Skeletal muscle satellite cell (primary cell): ENCODE data around the gene YPEL2.

Experiments
- H3K27me3 ChIP-seq: 2 replicates; pipeline ENCODE4 v1.7.0; 2013; ENCODE audit warnings: low read length; ENCODE audit not compliant: control insufficient read depth, insufficient read depth
- H3K36me3 ChIP-seq: 2 replicates; pipeline ENCODE4 v1.7.0; 2013; ENCODE audit warnings: mild to moderate bottlenecking, control low read depth, low read length; ENCODE audit not compliant: insufficient read depth
- H3K4me1 ChIP-seq: 2 replicates; pipeline ENCODE4 v1.7.0; 2013; ENCODE audit warnings: low read length; ENCODE audit not compliant: control insufficient read depth, insufficient read depth
- H3K4me2 ChIP-seq: 2 replicates; pipeline ENCODE4 v1.7.0; 2013; ENCODE audit warnings: mild to moderate bottlenecking, low read length
- H3K4me3 ChIP-seq: 2 replicates; pipeline ENCODE4 v1.7.0; 2013; ENCODE audit warnings: low read length
- H3K9ac ChIP-seq: 2 replicates; pipeline ENCODE4 v1.7.0; 2013; ENCODE audit warnings: mild to moderate bottlenecking, low read depth, low read length, moderate library complexity
- H3K9me3 ChIP-seq: replicated peaks from 2 replicates; pipeline ENCODE4 v1.7.0; 2013; ENCODE audit warnings: mild to moderate bottlenecking, control low read depth, low read length

Gene YPEL2

DNA sequence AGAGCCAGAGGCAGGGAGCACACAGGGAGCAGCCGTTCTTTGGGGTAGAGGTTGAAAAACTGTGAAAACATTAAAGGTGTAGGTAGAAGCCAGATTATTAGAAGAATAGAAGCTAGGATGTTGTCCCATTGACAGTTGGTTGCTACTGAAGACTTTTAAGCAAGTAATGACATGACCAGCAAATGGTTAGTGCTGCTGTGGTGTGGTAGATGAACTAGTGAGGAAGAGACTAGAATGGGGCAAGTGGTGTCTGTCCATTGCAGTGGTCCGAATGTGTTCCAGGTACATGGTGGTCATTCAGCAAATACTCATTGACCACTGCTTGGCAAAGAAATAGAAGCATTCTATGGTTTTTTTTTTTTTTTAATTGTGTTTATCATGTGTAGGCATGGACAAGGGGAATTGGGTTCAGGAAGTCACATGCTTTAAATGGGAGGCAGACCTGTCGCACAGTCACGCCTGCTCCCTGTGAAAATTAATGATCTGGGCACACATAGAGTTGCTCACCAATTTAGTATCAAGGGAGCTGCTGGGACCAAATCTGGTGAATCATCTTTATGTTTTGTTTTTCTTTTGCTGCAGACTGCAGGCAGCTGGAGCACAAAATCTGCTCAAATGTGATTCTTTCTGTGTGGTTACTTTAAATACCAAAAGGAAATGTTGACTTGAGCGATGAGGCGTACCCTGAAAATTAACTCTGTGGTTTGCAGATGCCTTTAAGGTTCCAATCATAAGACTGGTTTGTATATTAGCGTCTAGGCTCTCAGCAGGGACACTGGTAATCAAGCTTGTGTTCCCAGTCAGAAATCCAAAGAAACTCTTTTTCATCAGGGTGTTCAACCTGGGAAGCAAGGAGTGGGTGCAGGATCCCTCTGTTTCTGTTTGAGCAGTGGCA lies 30.7 kb downstream of the YPEL2 start:
- Histone ChIP-seq H3K27me3 (no peaks in the 10 kb centered on the region), H3K9ac (peak overlapping the region; percentile 3), H3K4me3 (peak overlapping the region; percentile 33), H3K4me1 (peaks cover 48% of the 10 kb centered on the region), H3K36me3 (no peaks in the 10 kb centered on the region), H3K9me3 (no peaks in the 10 kb centered on the region), H3K4me2 (peak overlapping the region; percentile 71)

DNA sequence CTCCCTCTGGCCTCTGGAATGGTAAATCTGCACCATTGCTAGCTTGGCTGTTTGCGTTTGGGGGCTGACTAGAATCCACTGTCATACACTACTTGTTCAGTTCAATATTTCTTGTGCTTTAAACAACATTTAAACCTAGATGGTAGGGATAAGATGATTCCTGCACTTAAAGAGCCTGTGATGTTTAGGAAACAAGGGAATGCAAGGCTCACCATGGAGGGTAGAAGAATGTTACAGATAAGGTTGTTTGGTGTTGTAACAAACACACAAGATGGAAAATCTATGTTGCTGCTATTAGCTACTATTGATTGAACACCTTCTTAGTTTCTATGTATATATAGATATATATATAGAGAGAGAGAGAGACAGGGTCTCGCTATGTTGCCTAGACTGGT lies 31.4 kb downstream of the YPEL2 start:
- Histone ChIP-seq H3K4me1 (peaks cover 46% of the 10 kb centered on the region), H3K9ac (peak overlapping the region; percentile 3), H3K4me3 (peak overlapping the region; percentile 33), H3K9me3 (no peaks in the 10 kb centered on the region), H3K36me3 (no peaks in the 10 kb centered on the region), H3K27me3 (no peaks in the 10 kb centered on the region), H3K4me2 (peak overlapping the region; percentile 71)

DNA sequence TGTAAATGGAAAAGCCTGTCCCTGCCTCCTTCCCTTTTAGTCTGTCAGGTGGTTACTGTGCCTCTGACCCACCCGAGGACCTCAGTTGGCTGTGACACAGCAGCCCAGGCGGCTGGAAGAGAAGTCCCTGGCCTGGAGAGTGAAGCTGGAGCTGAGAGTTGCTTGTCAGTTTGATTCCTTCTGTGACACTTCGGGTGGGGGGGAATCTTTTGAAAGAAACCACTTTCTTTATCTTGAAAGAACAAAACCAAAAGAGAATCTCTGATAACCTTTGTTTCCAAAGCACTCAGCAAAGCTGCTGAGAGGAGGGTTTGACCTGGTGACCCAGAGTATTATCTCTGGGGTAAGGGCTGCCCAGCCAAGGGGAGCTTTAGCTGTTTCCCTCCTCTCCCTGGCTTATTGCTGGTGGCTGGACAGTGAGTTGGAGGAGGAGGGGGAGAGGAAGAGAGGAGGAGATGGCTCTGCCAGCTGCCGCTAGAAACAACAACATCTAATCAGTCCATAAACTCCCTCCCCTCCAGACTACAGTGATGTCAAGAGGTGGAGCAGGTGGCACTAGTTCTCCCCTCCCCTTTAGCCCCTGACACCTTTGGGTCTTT lies 34.0 kb downstream of the YPEL2 start:
- H3K9ac ChIP-seq, result no peak overlapping the region
- H3K4me1 ChIP-seq, result peaks cover 39% of the 10 kb centered on the region
- H3K9me3 ChIP-seq, result no peaks in the 10 kb centered on the region
- no peaks in the 10 kb centered on the region for H3K27me3 ChIP-seq
- no peak overlapping the region for H3K4me3 ChIP-seq
- no peak overlapping the region for H3K4me2 ChIP-seq
- H3K36me3 ChIP-seq, result no peaks in the 10 kb centered on the region

DNA sequence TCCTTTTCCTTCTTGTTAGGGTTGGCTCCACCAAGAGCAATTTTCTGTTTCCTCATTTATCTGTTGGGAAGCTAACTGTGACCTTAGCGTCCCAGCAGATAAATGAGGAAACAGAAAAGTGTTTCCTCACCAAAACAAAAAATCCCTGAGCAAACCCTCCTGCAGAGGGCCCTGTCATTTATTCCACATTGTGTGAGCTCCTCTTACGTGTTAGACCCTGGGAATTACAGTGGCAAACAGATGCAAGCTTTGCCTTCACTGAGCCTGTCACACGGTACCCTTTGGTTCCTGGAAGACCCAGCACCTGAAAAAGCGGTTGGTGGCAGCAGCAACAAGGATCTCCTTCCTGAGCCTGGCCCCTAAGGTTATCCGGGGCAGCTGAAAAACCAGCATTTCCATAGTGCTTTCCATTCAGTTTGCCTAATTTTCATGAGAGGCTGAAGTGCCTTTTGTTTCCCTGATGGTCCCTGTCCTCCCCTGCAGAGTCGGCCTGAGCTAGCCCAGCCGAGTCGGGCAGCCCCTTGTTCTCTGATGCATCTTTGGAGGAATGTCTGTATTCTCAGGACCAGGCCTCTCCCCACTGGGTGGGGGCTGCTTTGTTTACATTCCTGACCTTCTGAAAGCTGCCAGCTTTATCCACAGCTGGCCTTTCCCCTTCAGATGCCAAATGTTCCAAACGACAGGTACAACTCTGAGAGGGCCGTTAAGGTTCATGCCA lies 34.7 kb downstream of the YPEL2 start:
- H3K36me3 ChIP-seq, result no peaks in the 10 kb centered on the region
- no peak overlapping the region for H3K9ac ChIP-seq
- H3K4me2 ChIP-seq, result no peak overlapping the region
- H3K9me3 ChIP-seq, result no peaks in the 10 kb centered on the region
- no peaks in the 10 kb centered on the region for H3K27me3 ChIP-seq
- H3K4me1 ChIP-seq, result peaks cover 39% of the 10 kb centered on the region
- H3K4me3 ChIP-seq, result no peak overlapping the region

DNA sequence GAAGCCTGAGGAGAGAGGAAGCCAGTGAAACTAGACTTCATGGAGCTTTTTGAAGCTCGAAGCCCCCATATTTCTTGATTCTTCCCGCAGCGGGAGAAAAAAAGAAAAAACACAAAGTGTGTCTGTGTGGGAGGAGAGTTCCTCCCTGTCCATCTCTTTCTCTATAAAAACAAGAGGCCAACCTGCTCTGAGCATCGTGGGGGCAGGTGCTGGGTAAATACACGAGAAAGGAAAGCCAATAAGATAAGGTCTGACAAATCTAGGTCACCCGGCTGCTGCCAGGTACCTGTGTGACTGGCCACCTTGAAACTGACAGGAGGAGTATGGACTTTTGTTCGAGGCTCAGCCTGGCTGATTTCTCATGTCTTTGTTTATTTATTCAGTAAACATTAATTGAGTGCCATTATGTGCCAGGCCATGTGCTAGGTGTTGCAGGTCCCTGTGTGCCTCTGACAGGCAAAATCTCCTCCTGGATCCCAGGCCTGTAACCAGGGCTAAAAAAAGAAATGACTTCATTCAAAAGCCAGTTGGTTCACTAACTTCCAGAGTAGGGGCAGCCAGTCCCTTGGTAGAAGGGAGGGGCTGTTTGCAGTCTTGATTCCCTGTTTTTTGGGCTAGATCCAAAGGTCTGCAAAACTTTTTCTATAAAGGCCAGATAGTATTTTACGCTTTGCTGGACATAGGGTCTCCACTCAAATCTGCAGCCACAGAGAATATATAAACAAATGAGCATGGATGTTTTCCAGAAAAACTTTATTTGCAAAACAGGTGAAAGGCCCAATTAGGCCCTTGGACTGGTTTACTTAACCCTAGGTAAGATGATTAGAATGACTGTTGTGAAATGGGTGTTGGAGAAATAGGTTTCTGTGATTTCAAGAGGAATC lies 35.6 kb downstream of the YPEL2 start:
- no peaks in the 10 kb centered on the region for H3K9me3 ChIP-seq
- no peak overlapping the region for H3K4me3 ChIP-seq
- no peak overlapping the region for H3K9ac ChIP-seq
- no peaks in the 10 kb centered on the region for H3K27me3 ChIP-seq
- H3K4me1 ChIP-seq, result peaks cover 39% of the 10 kb centered on the region
- H3K36me3 ChIP-seq, result no peaks in the 10 kb centered on the region
- no peak overlapping the region for H3K4me2 ChIP-seq

DNA sequence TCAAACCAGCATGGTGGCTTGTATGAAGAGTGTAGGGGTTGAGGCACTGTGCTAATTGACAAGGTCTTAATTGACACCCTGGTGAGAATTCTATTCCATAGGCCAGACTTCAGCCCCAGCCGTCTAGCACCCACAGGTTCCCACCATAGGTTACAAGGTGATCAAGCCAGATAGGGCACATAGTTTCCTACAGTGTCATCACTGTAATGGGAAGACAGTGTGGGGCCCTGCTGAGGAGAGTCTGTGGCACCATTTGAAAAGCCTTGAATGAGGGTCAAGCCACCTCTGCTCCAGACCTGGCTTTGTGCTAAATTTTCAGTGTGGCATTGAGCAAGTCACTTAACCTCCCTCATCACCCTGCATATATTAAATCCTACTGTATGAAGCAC lies 36.2 kb downstream of the YPEL2 start:
- no peaks in the 10 kb centered on the region for H3K36me3 ChIP-seq
- no peaks in the 10 kb centered on the region for H3K27me3 ChIP-seq
- H3K4me1 ChIP-seq, result peaks cover 40% of the 10 kb centered on the region
- H3K9me3 ChIP-seq, result no peaks in the 10 kb centered on the region
- no peak overlapping the region for H3K9ac ChIP-seq
- no peak overlapping the region for H3K4me2 ChIP-seq
- no peak overlapping the region for H3K4me3 ChIP-seq

DNA sequence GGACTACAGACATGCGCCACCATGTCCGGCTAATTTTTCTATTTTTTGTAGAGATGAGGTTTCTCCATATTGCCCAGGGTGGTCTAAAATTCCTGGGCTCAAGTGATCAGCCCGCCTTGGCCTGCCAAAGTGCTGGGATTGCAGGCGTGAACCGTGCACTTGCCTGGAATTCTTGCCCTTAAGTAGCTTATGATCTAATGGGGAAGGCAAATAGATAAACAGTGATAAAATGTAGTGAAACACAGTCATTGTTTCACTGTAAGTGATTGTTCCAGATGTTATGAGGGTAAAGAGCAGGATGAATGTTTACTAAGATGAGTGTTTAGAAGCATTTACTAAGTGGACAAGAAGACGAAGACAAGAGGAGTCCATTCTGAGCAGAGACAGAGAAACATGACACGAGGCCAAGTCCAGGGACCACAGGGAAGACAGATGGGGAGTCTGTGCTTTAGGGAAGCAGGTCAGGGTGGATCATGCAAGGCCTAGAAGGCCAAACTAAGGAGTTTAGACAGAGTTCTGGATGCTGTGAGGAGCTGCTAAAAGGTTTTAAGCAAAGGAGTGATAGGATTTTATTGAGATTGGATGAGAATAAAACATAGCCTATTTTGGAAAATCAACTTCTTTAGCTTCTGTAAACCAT lies 36.9 kb downstream of the YPEL2 start:
- Histone ChIP-seq H3K9ac (no peak overlapping the region), H3K9me3 (no peaks in the 10 kb centered on the region)

DNA sequence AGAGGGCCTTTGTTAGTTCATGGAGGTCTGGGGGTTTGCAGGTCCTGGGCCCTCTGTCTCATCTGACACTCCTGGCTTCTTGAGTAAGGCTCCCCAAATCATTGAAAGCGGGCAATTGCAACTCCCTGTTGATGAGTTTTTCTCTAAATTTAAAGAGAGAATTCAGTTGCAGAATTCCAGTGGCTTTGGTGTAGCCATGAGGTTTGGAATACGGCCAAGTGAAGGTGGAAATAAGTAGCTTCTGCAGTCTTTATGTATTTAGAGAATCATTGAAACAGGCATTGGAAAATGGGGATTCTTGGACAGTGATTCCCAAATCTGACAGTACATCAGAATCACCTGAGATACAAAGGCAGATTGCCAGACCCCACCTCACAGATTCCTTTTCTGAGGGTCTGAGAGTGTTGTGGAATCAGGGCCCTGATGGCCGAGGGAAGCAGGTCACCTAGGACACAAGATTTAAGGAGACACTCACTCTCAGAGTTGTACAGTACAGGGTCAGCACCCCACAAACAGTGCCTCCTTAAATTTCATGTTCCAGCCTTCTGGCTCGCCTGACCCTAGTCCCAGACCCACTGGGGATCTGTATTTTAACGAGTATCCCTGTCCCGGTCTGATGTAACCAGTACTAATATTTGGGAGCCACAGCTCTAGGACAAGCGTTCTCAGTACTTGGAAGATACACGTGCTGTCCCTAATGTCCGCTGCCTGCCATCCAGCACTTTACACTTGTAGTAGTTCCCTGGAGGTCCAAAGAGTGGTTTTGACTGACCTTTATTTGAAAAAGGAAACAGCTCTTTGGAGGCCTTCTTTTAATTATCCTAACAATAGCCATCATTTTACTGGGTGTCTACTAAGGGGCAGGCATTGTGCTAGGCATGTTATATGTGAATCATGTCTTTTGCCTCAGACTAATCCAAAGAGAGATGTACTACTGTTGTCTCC lies 37.8 kb downstream of the YPEL2 start:
- Histone ChIP-seq H3K9me3 (no peaks in the 10 kb centered on the region), H3K4me1 (peaks cover 50% of the 10 kb centered on the region), H3K27me3 (no peaks in the 10 kb centered on the region), H3K4me2 (no peak overlapping the region), H3K36me3 (no peaks in the 10 kb centered on the region), H3K9ac (no peak overlapping the region), H3K4me3 (no peak overlapping the region)

More for the DNA sequence above, 36.9 kb downstream of the YPEL2 start:
- H3K4me3 ChIP-seq, result no peak overlapping the region
- H3K36me3 ChIP-seq, result no peaks in the 10 kb centered on the region
- no peak overlapping the region for H3K4me2 ChIP-seq
- no peaks in the 10 kb centered on the region for H3K27me3 ChIP-seq
- H3K4me1 ChIP-seq, result peaks cover 40% of the 10 kb centered on the region

DNA sequence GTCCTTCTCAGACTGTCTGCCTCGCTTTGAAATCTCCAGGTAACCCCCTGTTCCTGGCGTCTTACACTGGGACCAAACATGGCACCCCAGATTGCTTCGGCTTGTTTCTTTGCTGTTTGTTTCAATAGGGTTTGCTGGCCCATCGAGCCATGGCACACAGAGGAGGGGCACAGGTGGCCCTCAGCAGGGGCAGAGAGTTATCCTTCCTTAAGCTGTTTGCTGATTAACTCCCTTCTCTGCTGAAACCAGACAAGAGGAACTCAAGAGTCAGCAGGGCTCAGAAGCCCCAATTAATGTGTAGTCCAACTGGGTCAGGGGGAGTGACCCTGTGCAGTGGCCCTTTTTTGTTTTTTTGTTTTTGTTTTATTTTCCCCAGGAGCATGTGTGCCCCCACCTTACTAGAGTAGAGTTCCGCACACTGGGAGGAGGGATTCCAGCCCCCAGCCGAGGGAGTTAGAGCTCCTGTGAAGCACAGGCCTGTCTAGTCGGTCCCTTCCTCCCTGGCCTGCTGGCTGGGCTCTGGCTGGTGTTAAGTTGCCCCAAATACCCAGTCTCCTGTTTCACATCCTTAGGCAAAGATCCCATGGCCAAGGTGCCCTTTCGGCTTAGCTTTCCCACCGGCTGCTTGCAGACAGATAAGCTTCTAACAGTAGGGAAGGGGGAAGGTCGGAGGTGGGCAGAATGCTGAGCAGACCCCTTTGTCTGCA lies 39.3 kb downstream of the YPEL2 start:
- Histone ChIP-seq H3K4me1 (peaks cover 51% of the 10 kb centered on the region), H3K4me2 (no peak overlapping the region), H3K9me3 (no peaks in the 10 kb centered on the region), H3K4me3 (no peak overlapping the region), H3K36me3 (no peaks in the 10 kb centered on the region), H3K9ac (no peak overlapping the region), H3K27me3 (no peaks in the 10 kb centered on the region)
